HFFc6 (cell line): ENCODE data around the gene BBIP1. TPM values are rescaled to one million over a fixed set of nuclear protein-coding genes. Genes with fewer than 3 reads are reported as not detected.

Source experiments
- DNase-seq: peaks from one replicate; pipeline ENCODE4 v3.0.0-alpha.2; 2018
- H3K27ac Mint-ChIP-seq: 2 replicates; pipeline ENCODE4 v1.8.0; 2020; ENCODE audit warnings: mild to moderate bottlenecking, mixed read lengths
- H3K27me3 Mint-ChIP-seq: 2 replicates; pipeline ENCODE4 v1.8.0; 2021; ENCODE audit warnings: mild to moderate bottlenecking, moderate library complexity, mixed read lengths; ENCODE audit not compliant: insufficient read depth
- H3K36me3 Mint-ChIP-seq: 2 replicates; pipeline ENCODE4 v1.8.0; 2021; ENCODE audit warnings: low read depth, mixed read lengths
- H3K4me1 Mint-ChIP-seq: 2 replicates; pipeline ENCODE4 v1.8.0; 2020; ENCODE audit warnings: low read depth, mixed read lengths
- H3K4me3 Mint-ChIP-seq: 2 replicates; pipeline ENCODE4 v1.8.0; 2020; ENCODE audit warnings: mild to moderate bottlenecking, moderate library complexity, mixed read lengths
- H3K9me3 Mint-ChIP-seq: 2 replicates; pipeline ENCODE4 v1.8.0; 2020; ENCODE audit warnings: mild to moderate bottlenecking, mixed read lengths
- CTCF ChIP-seq: fragments of 200-600 bp; sonication (generic); IDR thresholded peaks from 2 replicates; pipeline ENCODE4 v1.5.0; 2021; ENCODE audit warnings: antibody characterized with exemption, mild to moderate bottlenecking
- long read RNA-seq: library from polyadenylated mRNA; unstranded; transcript quantifications from one replicate; pipeline ENCODE4 v2.0.0, GENCODE V29; 2019
- total RNA-seq, 6 experiments: library from RNA; stranded (reverse); fragmentation: NEBNext Ultra II Directional; extraction: Animal tissue kit (Norgen Biotek cat#: 25700); gene quantifications; 2 replicates in 1 of 6; 3 replicates in 5 of 6; pipeline ENCODE4 v1.2.3, GENCODE V29; 2021

The BBIP1 gene
- total RNA-seq = 10 to 100 TPM; 28.5 to 36.1 (median 31.2) TPM
- long read RNA-seq, full-length matches to known transcripts = 27 of 38 reads
- long read RNA-seq, partial matches to known transcripts = 1 of 38 reads
- long read RNA-seq, other reads (novel, unspliced or antisense) = 10 of 38 reads

- Mint-ChIP-seq H3K27ac (peak within 1 kb of the TSS; percentile 100), H3K27me3 (peaks cover 7% of the 10 kb centered on the region; the same call in 1 of the 2 replicates), H3K4me3 (peak within 1 kb of the TSS; percentile 94), H3K4me1 (peaks cover 69% of the 10 kb centered on the region), H3K9me3 (no peaks in the 10 kb centered on the region), H3K36me3 (no peaks in the 10 kb centered on the region; the same call in 1 of the 2 replicates)
- TF ChIP-seq CTCF = no peak
- DNase-seq = peak; percentile 100
Observed at GRCh38 chr10:110918643-110919348, at the start of gene BBIP1. Gene BBIP1 (minus strand): TSS chr10:110919180. CDS start chr10:110918157, 1,023 bp downstream.

- Mint-ChIP-seq H3K4me1 (peaks cover 43% of the 10 kb centered on the region), H3K27ac (no peak overlapping the region), H3K4me3 (no peak overlapping the region), H3K27me3 (peaks cover 1% of the 10 kb centered on the region; the same call in 1 of the 2 replicates), H3K36me3 (peaks cover 6% of the 10 kb centered on the region), H3K9me3 (no peaks in the 10 kb centered on the region)
- TF ChIP-seq CTCF = no peak
- no peak for DNase-seq
Observed at GRCh38 chr10:110967645-110968044, 48.7 kb upstream of the BBIP1 start.

DNA sequence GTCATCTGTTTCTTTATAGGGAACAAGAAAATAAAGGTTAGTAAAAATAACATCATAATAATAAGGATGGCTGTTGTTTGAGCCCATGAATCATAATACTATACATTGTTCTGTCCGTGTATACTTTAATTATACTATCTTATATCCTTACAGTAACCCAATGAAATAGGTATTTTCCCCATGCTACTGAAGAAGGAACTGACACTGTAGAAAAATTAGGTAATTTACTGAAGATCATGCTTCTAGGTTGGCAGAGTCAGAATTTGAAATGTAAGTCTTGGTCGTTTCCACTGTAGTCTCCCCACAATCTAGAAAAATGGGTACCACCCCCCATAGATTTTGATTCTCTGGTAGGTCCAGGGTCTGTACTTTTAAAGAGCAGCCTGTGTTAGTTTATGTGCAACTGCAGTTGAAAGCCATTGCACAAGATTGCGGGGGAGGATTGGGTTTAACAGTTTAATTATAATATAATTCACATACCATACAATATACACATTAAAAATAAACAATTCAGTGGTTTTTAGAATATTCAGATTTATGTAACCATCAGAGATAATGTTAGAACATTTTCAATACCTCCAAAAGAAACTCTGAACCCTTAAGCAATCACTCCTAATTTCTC, 48.1 kb upstream of the BBIP1 start:
- DNase-seq = no peak
- Mint-ChIP-seq H3K27ac (no peak overlapping the region), H3K36me3 (peaks cover 6% of the 10 kb centered on the region)

DNA sequence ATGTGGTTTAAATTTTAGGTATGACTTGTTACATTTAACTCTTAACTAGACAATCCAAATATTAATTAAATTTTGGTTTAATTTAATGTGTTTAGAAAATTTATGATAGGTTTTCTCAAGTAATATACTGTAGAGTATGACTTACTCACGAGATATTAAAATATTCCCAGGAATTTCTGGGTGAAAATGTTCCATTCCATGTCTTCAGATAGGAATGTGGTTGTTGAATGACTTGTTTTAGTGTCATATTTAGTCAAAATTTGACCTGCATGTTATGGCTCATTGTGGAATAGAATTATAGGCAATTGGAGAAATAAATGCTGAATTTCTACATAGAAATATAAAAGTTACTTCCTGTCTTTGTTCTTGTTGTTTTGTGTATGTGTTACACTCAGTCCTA, 47.2 kb upstream of the BBIP1 start:
- no peak overlapping the region for H3K4me3 Mint-ChIP-seq
- H3K27ac Mint-ChIP-seq = no peak overlapping the region
- no peaks in the 10 kb centered on the region for H3K9me3 Mint-ChIP-seq
- no peaks in the 10 kb centered on the region for H3K27me3 Mint-ChIP-seq
- no peak for TF ChIP-seq CTCF
- peaks cover 6% of the 10 kb centered on the region for H3K36me3 Mint-ChIP-seq
- DNase-seq = no peak
- peaks cover 48% of the 10 kb centered on the region for H3K4me1 Mint-ChIP-seq

More for the DNA sequence above, 48.1 kb upstream of the BBIP1 start:
- no peaks in the 10 kb centered on the region for H3K27me3 Mint-ChIP-seq
- peaks cover 48% of the 10 kb centered on the region for H3K4me1 Mint-ChIP-seq
- no peaks in the 10 kb centered on the region for H3K9me3 Mint-ChIP-seq
- no peak overlapping the region for H3K4me3 Mint-ChIP-seq
- TF ChIP-seq CTCF = no peak

DNA sequence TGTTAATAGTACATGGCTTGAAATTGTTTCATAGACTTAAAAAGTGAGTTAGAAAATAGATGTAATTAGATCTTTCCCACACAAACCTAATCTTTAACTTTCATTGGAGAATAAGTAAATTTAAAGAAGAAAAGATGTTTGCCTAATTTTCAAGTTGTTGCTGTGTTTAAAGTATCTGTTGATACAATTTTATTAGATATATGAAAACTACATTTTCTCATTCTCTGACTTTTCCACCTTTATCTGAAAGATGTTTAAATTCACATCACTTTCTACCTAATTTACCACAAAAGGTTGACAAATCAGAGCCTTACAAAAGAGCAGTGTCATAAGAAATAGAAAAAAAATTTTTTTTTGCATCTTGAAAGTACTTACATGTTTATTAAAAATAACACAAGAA, 46.2 kb upstream of the BBIP1 start:
- H3K27me3 Mint-ChIP-seq = no peaks in the 10 kb centered on the region
- H3K4me3 Mint-ChIP-seq = no peak overlapping the region
- H3K4me1 Mint-ChIP-seq = peaks cover 49% of the 10 kb centered on the region
- H3K9me3 Mint-ChIP-seq = no peaks in the 10 kb centered on the region
- TF ChIP-seq CTCF = no peak
- no peak for DNase-seq
- H3K36me3 Mint-ChIP-seq = peaks cover 6% of the 10 kb centered on the region
- H3K27ac Mint-ChIP-seq = no peak overlapping the region
